Measurements from ENCODE around the gene TGFA.

The TGFA gene

GRCh38 chr2:70523996-70524965 is 29.3 kb downstream of the TGFA start:
- no peak for DNase-seq

GRCh38 chr2:70523672-70523995 is 30.0 kb downstream of the TGFA start:
- no peak for DNase-seq

DNA sequence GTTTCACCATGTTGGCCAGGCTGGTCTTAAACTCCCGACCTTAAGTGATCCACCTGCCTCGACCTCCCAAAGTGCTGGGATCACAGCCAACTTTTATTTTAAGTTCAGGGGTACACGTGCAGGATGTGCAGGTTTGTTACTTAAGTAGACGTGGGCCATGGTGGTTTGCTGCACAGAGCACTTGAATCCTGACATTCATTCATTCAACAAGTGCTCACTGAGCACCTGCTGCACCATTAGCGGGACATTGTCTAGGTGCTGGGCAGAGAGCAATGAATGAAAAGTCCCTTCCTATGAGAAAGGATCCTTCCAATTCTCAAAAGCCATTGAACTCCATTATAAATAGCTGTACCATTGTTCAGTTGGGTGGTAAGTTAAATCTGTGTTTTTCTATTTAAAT is 31.0 kb downstream of the TGFA start:
- DNase-seq: no peak

DNA sequence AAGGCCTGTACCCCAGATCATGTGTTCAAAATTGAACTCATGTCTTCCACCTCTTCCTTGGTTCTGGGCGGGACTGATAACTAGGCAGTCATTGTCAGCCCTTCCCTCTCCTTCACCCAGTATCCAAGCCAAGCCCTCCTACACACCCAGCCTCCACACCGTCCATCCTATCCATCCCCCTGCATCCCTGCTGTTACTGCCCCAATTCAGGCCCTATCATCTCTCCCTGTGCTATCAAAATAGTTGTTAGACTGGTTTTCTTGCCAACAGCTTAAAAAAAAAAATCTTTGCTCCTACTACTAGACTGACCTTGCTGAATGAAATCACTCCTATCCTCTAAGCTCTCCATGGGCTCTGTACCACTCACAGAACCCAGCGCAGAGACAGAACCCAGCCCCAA is 32.8 kb downstream of the TGFA start:
- no peak for DNase-seq

GRCh38 chr2:70519453-70519852 is 34.2 kb downstream of the TGFA start:
- no peak for DNase-seq

DNA sequence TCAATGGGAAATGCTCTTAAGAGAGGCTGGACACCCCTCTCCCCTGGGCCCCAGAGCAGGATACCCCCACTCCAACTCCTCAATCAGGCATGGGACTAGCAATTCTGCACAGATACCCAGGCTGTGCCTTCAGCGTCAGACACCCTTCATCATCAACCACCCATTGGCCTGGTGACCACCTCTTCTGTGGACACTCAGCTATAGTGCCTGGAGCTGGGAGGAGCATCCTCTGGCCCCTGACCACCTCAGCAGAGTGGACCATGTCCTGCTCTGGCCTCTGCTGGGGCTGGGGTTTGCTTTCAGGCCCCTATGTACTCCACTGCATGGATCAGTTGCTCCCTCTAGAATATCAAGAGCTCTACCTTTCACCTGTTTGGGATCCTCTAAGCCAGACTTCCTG is 35.1 kb downstream of the TGFA start:
- DNase-seq: no peak

DNA sequence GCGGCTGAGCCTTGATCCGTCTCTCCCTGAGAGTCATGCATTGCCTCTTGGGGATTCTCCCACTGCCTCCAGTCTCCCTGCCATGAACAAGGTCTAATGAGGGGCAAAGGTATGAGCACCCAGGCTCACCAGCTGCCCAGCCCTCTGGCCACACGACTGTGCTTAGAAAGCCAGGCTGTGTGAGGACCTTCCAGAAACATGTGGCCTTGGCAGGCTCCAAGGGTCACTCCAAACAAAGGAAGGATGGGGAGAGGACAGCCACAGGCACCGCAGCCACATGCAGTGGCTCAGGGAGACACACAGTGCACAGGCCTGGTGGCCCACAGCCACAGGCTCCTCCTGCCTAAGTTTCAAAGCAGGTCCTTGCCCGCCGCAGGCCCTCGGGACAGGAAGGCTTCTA is 35.8 kb downstream of the TGFA start:
- no peak for DNase-seq

- no peak for DNase-seq
Observed at GRCh38 chr2:70516596-70516995, 37.0 kb downstream of the TGFA start.

DNA sequence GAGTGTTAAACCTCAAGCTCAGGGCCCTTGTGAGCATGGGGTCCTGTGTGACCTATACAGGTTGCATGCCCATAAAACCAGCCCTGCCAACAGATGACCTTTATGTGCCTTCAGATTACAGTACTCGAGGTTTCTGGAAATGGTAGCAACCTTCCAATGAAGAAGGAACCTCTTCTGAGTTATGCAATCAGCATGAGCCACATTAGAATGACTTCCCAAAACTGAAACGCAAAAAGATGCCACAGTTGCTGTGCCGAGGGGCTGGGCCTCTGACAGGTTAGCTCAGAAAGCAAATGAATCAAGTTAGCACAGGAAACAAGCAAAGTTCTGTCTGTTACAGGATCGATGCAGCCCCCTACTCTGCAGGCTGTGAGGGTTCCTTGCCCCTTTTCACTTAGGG is 37.7 kb downstream of the TGFA start:
- DNase-seq: no peak

DNA sequence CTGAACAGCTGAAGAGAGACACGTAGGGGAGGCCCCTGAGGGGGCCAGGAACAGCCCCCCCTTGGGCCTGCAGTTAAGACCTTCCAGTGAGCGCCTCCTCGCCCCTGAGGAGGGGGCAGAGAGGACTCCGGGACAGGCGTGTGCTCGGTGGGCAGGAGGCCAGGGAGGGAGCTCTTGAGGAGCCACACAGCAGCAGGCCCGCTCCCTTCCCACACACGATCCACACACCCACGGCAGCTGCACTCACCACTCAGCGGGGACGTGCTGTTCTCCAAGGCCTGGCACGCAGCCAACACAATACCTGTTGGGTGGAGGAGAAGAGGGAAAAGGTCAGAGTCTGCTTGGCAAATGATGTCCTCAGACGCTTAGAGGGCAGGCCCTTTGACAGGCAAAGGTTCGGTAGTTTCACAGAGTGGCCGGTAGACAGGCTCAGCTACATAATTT is 39.0 kb downstream of the TGFA start:
- peak; percentile 34 for DNase-seq

GRCh38 chr2:70513738-70514137 is 39.9 kb downstream of the TGFA start:
- peak; percentile 29 for DNase-seq

- DNase-seq: no peak
Observed at GRCh38 chr2:70511971-70512729, 41.5 kb downstream of the TGFA start.

DNA sequence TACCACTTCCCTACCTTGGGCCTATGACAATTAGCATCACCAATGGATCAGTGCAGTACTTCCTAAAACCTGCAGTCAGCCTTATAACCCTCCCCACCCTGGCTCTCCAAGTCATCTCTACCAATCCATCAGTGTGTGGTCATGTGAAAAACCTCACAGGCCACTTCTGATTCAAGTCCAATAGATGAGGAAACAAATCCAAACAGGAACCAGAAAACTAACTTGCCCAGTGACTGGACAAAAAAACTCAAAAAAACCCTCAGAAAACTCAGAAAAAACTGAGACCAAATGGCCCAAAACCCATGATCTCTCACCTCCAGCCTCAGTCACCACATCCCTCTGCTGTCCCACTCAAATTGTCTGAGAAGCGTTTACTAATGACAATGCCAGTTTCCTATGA is 43.3 kb downstream of the TGFA start:
- DNase-seq: no peak

DNA sequence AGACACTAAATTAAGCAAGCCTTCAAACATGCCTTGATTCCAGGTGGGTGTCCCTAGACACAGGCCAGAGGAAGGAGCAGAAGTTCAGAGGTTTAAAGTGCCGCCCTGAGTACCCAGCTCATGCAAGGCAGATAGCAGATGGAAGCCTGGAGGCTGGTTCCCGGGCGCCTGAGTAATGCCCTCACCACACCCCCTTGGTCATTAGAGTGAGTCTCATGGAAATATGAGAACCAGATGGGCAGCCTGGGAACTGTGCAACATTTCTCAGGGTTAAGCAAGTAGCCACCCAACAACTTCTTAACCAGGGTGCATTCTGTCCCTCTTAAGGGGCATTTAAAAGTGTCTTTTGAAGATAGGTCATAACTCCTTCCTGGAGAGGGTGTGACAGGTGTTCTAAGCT is 44.1 kb downstream of the TGFA start:
- no peak for DNase-seq

DNA sequence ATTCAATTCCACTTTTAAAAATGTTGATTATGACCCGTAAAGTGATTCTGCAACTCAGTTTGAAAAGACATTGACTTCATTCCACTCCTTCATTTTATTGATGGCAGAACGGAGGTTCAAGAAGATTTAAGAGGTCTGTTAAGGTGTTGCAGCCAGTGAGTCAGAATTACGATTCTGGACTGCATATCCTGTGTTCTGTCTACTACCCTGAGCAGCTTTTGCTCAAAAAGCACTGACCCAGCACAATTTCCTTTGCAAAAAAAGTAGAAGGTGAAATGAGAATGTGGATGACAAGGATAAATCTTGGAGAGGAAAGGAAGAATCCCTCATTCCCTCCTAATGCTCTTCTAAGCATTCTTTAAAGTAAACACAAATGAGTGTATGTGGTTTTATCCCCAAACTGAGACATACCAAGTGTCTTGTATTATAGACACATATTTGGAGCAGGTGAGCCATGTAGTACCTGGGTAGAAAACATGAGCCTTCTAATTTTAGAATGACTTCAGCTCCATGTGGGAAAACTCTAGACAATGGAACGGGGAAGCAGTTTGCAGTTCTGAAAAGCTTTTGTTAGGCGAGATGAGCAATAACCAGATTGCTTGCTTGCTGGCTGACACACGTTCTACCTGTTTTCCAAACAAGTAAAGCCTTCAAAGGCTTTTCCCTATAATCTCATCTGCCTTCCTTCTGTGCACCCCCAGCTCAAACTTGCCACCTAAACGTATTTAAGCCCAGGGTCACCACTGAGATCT is 44.7 kb downstream of the TGFA start:
- DNase-seq: no peak

DNA sequence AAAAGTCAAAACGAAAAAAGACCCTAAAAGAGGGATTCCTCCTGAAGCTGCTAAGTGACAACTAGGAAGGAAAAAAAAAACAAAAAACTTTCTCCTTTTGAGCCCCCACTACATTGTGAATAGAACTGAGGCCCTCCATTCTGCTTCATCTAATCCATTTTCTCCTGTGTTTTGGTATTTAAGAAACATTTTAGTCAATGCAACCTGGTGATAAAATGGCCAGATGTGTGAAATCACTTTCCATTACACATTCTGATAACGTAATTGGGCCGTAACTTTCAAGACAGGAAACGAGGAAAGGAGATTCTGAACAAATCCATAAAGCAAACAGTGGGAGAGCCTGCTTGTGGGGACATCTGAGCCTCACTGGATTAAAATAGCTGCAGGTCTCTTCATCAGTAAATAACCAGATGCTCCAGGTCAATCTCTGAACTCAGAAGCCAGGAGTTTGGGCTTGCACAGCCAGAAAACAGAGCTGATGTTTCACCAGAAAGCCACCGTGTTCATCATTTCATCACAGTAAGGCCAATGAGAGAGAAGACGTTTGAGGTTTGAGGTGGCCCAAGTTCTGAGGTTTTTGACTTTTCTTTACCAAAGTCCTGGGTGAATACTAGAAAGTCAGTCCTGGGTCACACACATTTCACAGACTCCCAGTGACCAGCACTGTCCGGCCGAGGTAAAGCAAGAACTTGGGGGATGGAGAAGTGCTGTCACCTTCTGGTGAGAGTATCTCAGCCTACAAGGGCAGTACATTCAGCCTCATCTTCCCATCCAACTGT is 47.8 kb downstream of the TGFA start:
- DNase-seq: no peak

GRCh38 chr2:70504750-70505149 is 48.9 kb downstream of the TGFA start:
- no peak for DNase-seq

DNA sequence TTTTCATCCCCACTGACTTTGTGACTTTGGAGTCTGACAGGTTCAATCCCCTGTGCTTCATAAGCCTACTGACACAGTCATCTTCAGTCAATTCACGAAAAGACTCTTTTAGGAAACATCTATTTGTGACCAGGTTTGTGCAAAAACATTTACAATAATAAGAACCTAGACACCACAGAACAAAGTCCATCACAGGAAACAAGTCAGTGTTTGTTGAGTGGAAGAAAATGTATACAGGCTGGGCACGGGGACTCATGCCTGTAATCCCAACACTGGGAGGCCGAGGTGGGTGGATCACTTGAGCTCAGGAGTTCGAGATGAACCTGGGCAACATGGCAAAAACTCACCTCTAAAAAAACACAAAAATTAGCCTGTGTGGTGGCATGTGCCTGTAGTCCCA is 49.7 kb downstream of the TGFA start:
- no peak for DNase-seq

GRCh38 chr2:70501728-70502127 is 51.9 kb downstream of the TGFA start:
- DNase-seq: no peak

- DNase-seq: no peak
Observed at GRCh38 chr2:70501215-70501614, 52.4 kb downstream of the TGFA start.

DNA sequence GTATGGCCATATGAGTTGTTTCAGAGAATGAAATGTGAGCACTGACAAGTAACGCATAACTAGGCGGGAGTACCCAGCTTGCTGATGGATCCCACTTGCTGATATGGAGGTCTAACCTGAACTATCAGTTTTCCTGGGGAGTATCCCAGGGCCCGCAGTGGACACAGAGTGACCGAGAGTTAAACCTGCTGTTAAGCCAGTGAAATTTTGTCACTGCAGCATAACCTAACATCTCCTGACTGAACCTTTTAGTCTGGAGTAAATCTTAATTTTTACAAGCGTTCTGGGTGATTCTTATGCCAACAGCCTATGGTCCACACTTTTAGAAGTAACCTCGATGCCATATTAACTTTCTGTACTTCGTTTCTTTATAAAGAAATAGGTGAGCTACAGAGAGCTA is 54.4 kb downstream of the TGFA start:
- no peak for DNase-seq

DNA sequence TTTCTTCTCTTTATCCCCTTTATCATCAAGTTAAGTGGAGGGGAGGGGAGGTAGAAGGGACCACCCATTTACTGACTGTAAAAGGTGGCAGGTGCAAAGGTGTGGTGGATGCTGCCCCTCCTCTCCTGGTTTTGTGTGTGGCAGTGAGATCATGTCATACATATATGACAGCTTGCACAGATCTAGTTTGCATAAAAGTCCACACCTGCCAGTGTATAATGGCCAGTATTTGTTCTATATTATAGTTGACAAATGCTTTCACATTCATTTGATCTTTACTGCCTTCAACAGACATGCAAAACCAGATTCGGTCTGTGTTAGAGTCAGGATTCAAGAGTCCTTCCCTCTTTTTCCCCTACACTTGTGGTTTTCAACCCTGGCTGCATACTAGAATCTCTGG is 55.1 kb downstream of the TGFA start:
- DNase-seq: no peak

DNA sequence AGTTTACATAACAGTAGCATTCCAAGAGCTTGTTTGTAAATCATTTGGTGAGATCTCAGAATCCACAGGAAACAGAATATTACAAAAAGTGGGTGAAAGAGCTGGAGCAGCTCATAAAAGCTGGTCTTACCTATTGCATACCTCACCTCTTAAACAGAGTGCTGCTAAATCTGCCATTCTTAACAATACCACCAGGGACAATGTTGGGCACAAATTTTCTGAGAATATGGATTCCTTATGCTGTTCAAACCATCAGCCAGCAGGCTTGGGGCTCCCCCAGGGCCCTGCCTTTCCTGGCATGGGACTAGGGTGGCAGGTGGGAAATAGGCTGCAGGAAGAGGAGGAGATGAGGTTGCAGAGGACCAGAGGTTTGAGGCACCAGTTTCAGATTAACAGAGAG is 55.6 kb downstream of the TGFA start:
- no peak for DNase-seq

Data from eye (tissue), 1 donor.